ENCODE results near the gene TMEM178B.

TMEM178B gene

GRCh38 chr7:141522657-141523342, 448.9 kb downstream of the TMEM178B start:
- intact Hi-C loops (cut with DNase I; ENCODE audit: low total_unique reads): no loop called here
- Histone ChIP-seq H3K27ac (no peak overlapping the region), H3K27me3 (peaks cover 0 to under 1% of the 10 kb centered on the region in 2 donors), H3K4me1 (no peaks in the 10 kb centered on the region), H3K36me3 (no peaks in the 10 kb centered on the region), H3K9me3 (no peaks in the 10 kb centered on the region), H3K4me3 (no peak overlapping the region)
- no peak for TF ChIP-seq CTCF (IDR thresholded peaks at IDR 0.05)
- DNase-seq: no peak

- no peak for TF ChIP-seq CTCF (IDR thresholded peaks at IDR 0.05)
- no peak overlapping the region for H3K4me3 ChIP-seq
- DNase-seq: no peak
- H3K4me1 ChIP-seq: no peaks in the 10 kb centered on the region
- H3K9me3 ChIP-seq: no peaks in the 10 kb centered on the region
- no peaks in the 10 kb centered on the region for H3K36me3 ChIP-seq
- no peak overlapping the region for H3K27ac ChIP-seq
- peaks cover 0 to 4% of the 10 kb centered on the region in 2 donors for H3K27me3 ChIP-seq
- intact Hi-C loops (cut with DNase I; ENCODE audit: low total_unique reads): no loop called here
Measured at GRCh38 chr7:141525973-141526514, 452.2 kb downstream of the TMEM178B start.

- no peak for TF ChIP-seq CTCF (IDR thresholded peaks at IDR 0.05)
- H3K36me3 ChIP-seq: no peaks in the 10 kb centered on the region
- no peaks in the 10 kb centered on the region for H3K4me1 ChIP-seq
- H3K9me3 ChIP-seq: no peaks in the 10 kb centered on the region
- H3K27ac ChIP-seq: no peak overlapping the region
- no peak overlapping the region for H3K4me3 ChIP-seq
- peaks cover 0 to 4% of the 10 kb centered on the region in 2 donors for H3K27me3 ChIP-seq
- no peak for DNase-seq
- intact Hi-C loops (cut with DNase I; ENCODE audit: low total_unique reads): no loop called here
Measured at GRCh38 chr7:141527076-141527475, 453.2 kb downstream of the TMEM178B start.

- peaks cover 0 to 4% of the 10 kb centered on the region in 2 donors for H3K27me3 ChIP-seq
- TF ChIP-seq CTCF (IDR thresholded peaks at IDR 0.05): no peak
- no peaks in the 10 kb centered on the region for H3K36me3 ChIP-seq
- no peak overlapping the region for H3K27ac ChIP-seq
- no peak overlapping the region for H3K4me3 ChIP-seq
- no peaks in the 10 kb centered on the region for H3K9me3 ChIP-seq
- intact Hi-C loops (cut with DNase I; ENCODE audit: low total_unique reads): no loop called here
- peaks cover 0 to 2% (median 0%) of the 10 kb centered on the region in 4 donors for H3K4me1 ChIP-seq
- DNase-seq: no peak
Measured at GRCh38 chr7:141528399-141528798, 454.5 kb downstream of the TMEM178B start.
